ENCODE data around the gene FGF7.

DNA sequence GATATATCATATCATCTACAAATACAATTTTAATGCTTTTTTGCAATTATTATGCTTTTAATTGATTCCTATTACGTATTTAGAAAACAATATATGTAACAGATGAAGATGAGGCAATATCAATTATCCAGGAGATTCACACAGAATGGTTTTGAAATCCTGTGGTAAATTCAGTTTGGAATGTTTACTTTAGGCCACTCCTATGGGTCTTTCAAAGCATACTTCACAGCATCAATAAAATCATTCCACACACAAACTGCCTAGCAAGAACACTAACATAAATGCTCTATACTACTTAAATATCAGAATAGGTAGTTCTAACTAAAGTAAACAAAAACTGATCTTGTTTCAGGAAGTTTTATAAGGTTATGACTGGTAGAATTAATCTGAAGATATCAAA is 107.0 kb downstream of the FGF7 start:
- TF ChIP-seq NR1H2 (CRISPR knock-in tag; IDR thresholded peaks at IDR 0.05), result no peak
- TF ChIP-seq, protein P1, sequence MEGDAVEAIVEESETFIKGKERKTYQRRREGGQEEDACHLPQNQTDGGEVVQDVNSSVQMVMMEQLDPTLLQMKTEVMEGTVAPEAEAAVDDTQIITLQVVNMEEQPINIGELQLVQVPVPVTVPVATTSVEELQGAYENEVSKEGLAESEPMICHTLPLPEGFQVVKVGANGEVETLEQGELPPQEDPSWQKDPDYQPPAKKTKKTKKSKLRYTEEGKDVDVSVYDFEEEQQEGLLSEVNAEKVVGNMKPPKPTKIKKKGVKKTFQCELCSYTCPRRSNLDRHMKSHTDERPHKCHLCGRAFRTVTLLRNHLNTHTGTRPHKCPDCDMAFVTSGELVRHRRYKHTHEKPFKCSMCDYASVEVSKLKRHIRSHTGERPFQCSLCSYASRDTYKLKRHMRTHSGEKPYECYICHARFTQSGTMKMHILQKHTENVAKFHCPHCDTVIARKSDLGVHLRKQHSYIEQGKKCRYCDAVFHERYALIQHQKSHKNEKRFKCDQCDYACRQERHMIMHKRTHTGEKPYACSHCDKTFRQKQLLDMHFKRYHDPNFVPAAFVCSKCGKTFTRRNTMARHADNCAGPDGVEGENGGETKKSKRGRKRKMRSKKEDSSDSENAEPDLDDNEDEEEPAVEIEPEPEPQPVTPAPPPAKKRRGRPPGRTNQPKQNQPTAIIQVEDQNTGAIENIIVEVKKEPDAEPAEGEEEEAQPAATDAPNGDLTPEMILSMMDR (IDR thresholded peaks at IDR 0.05), result no peak
- TF ChIP-seq JUN (CRISPR knock-in tag; IDR thresholded peaks at IDR 0.05), result no peak
- no peak for TF ChIP-seq ZBTB43 (CRISPR knock-in tag; IDR thresholded peaks at IDR 0.05)
- TF ChIP-seq, protein P2, sequence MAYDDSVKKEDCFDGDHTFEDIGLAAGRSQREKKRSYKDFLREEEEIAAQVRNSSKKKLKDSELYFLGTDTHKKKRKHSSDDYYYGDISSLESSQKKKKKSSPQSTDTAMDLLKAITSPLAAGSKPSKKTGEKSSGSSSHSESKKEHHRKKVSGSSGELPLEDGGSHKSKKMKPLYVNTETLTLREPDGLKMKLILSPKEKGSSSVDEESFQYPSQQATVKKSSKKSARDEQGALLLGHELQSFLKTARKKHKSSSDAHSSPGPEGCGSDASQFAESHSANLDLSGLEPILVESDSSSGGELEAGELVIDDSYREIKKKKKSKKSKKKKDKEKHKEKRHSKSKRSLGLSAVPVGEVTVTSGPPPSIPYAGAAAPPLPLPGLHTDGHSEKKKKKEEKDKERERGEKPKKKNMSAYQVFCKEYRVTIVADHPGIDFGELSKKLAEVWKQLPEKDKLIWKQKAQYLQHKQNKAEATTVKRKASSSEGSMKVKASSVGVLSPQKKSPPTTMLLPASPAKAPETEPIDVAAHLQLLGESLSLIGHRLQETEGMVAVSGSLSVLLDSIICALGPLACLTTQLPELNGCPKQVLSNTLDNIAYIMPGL (CRISPR knock-in tag; IDR thresholded peaks at IDR 0.05), result no peak
- TF ChIP-seq, protein P3, sequence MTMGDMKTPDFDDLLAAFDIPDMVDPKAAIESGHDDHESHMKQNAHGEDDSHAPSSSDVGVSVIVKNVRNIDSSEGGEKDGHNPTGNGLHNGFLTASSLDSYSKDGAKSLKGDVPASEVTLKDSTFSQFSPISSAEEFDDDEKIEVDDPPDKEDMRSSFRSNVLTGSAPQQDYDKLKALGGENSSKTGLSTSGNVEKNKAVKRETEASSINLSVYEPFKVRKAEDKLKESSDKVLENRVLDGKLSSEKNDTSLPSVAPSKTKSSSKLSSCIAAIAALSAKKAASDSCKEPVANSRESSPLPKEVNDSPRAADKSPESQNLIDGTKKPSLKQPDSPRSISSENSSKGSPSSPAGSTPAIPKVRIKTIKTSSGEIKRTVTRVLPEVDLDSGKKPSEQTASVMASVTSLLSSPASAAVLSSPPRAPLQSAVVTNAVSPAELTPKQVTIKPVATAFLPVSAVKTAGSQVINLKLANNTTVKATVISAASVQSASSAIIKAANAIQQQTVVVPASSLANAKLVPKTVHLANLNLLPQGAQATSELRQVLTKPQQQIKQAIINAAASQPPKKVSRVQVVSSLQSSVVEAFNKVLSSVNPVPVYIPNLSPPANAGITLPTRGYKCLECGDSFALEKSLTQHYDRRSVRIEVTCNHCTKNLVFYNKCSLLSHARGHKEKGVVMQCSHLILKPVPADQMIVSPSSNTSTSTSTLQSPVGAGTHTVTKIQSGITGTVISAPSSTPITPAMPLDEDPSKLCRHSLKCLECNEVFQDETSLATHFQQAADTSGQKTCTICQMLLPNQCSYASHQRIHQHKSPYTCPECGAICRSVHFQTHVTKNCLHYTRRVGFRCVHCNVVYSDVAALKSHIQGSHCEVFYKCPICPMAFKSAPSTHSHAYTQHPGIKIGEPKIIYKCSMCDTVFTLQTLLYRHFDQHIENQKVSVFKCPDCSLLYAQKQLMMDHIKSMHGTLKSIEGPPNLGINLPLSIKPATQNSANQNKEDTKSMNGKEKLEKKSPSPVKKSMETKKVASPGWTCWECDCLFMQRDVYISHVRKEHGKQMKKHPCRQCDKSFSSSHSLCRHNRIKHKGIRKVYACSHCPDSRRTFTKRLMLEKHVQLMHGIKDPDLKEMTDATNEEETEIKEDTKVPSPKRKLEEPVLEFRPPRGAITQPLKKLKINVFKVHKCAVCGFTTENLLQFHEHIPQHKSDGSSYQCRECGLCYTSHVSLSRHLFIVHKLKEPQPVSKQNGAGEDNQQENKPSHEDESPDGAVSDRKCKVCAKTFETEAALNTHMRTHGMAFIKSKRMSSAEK (CRISPR knock-in tag; IDR thresholded peaks at IDR 0.05; ENCODE audit: borderline replicate concordance), result no peak
- no peak for TF ChIP-seq USF2 (CRISPR knock-in tag; IDR thresholded peaks at IDR 0.05)

All from WTC11 (cell line).